Large intestine (tissue), 3 donors: Measurements from ENCODE around the gene LYRM2. TPM values are rescaled to one million over a fixed set of nuclear protein-coding genes. Genes with fewer than 3 reads are reported as not detected.

Source experiments
- DNase-seq, 2 donors: peaks; one replicate each; pipeline versions ENCODE4 v3.0.0 to v3.0.0-alpha.2; 2013
- H3K27ac ChIP-seq: one replicate; pipeline ENCODE4 v1.5.1; 2013; ENCODE audit warnings: low read length
- H3K27me3 ChIP-seq: 2 replicates; pipeline ENCODE4 v1.6.1; 2013; ENCODE audit warnings: low read length; ENCODE audit not compliant: control insufficient read depth, insufficient read depth
- H3K36me3 ChIP-seq: 2 replicates; pipeline ENCODE4 v1.6.1; 2013; ENCODE audit warnings: low read length; ENCODE audit not compliant: control insufficient read depth, insufficient read depth
- H3K4me1 ChIP-seq: one replicate; pipeline ENCODE4 v1.6.1; 2013; ENCODE audit warnings: low read length; ENCODE audit not compliant: control insufficient read depth, insufficient read depth
- H3K4me3 ChIP-seq: one replicate; pipeline ENCODE4 v1.5.1; 2013; ENCODE audit warnings: low read length
- H3K9me3 ChIP-seq: one replicate; pipeline ENCODE4 v1.6.1; 2013; ENCODE audit warnings: mild to moderate bottlenecking, low read depth, low read length, moderate library complexity; ENCODE audit not compliant: control insufficient read depth
- WGBS: methylation state at CpG from one replicate; pipeline ENCODE4 v1.1.5; 2013; ENCODE audit warnings: low lambda C conversion rate; ENCODE audit not compliant: insufficient coverage; 5-methylcytosine and 5-hydroxymethylcytosine counted together
- polyA plus RNA-seq: library from polyadenylated mRNA; unstranded; fragments of 120-200 nt; gene quantifications from one replicate; pipeline ENCODE4 v1.2.1, GENCODE V29; 2013

Gene LYRM2
- polyA plus RNA-seq, 1 donor, result 39.3 TPM

GRCh38 chr6:89563866-89564265, 74.7 kb downstream of the LYRM2 start:
- H3K27me3 ChIP-seq, result peaks cover 10% of the 10 kb centered on the region
- H3K27ac ChIP-seq, result no peak overlapping the region
- no peaks in the 10 kb centered on the region for H3K9me3 ChIP-seq
- no peak overlapping the region for H3K4me3 ChIP-seq
- WGBS, result no CpG with 5 or more reads among the region's 1 CpG
- H3K36me3 ChIP-seq, result no peaks in the 10 kb centered on the region
- no peaks in the 10 kb centered on the region for H3K4me1 ChIP-seq
- no peak for DNase-seq

- Histone ChIP-seq H3K36me3 (no peaks in the 10 kb centered on the region), H3K27me3 (peaks cover 10% of the 10 kb centered on the region), H3K27ac (no peak overlapping the region), H3K4me1 (no peaks in the 10 kb centered on the region), H3K4me3 (no peak overlapping the region), H3K9me3 (no peaks in the 10 kb centered on the region)
- WGBS, result 83% methylated on average over 1 of the region's 21 CpGs
- no peak for DNase-seq
These were observed 76.2 kb downstream of the LYRM2 start for GRCh38 chr6:89562093-89562973.

GRCh38 chr6:89559487-89559886, 79.1 kb downstream of the LYRM2 start:
- Histone ChIP-seq H3K4me1 (no peaks in the 10 kb centered on the region), H3K27ac (no peak overlapping the region), H3K4me3 (no peak overlapping the region), H3K9me3 (no peaks in the 10 kb centered on the region), H3K27me3 (peaks cover 10% of the 10 kb centered on the region), H3K36me3 (no peaks in the 10 kb centered on the region)
- DNase-seq, result no peak
- no CpG with 5 or more reads among the region's 1 CpG for WGBS

GRCh38 chr6:89555806-89556205, 82.7 kb downstream of the LYRM2 start:
- Histone ChIP-seq H3K9me3 (no peaks in the 10 kb centered on the region), H3K4me1 (no peaks in the 10 kb centered on the region), H3K36me3 (no peaks in the 10 kb centered on the region), H3K27me3 (no peaks in the 10 kb centered on the region), H3K4me3 (no peak overlapping the region), H3K27ac (no peak overlapping the region)
- no peak for DNase-seq
- WGBS, result no CpG with 5 or more reads among the region's 3 CpGs

- DNase-seq, result no peak
- Histone ChIP-seq H3K4me1 (no peaks in the 10 kb centered on the region), H3K9me3 (no peaks in the 10 kb centered on the region), H3K36me3 (no peaks in the 10 kb centered on the region), H3K4me3 (no peak overlapping the region), H3K27ac (no peak overlapping the region), H3K27me3 (no peaks in the 10 kb centered on the region)
- WGBS, result no CpG with 5 or more reads among the region's 4 CpGs
These were observed 83.5 kb downstream of the LYRM2 start for GRCh38 chr6:89555031-89555430.

GRCh38 chr6:89554106-89554505, 84.4 kb downstream of the LYRM2 start:
- Histone ChIP-seq H3K27ac (no peak overlapping the region), H3K36me3 (no peaks in the 10 kb centered on the region), H3K27me3 (no peaks in the 10 kb centered on the region), H3K4me1 (no peaks in the 10 kb centered on the region), H3K4me3 (no peak overlapping the region), H3K9me3 (no peaks in the 10 kb centered on the region)
- no CpG with 5 or more reads among the region's 5 CpGs for whole genome bisulfite sequencing
- no peak for DNase-seq

GRCh38 chr6:89553431-89553830, 85.1 kb downstream of the LYRM2 start:
- H3K4me1 ChIP-seq, result no peaks in the 10 kb centered on the region
- no peak for DNase-seq
- WGBS, result no CpG with 5 or more reads among the region's 5 CpGs

GRCh38 chr6:89547281-89547680, 91.3 kb downstream of the LYRM2 start:
- Histone ChIP-seq H3K9me3 (no peaks in the 10 kb centered on the region), H3K27me3 (no peaks in the 10 kb centered on the region), H3K27ac (no peak overlapping the region), H3K36me3 (no peaks in the 10 kb centered on the region), H3K4me3 (no peak overlapping the region), H3K4me1 (no peaks in the 10 kb centered on the region)
- WGBS, result no CpG with 5 or more reads among the region's 5 CpGs
- DNase-seq, result no peak

More at GRCh38 chr6:89553431-89553830, 85.1 kb downstream of the LYRM2 start:
- no peak overlapping the region for H3K27ac ChIP-seq
- H3K4me3 ChIP-seq, result no peak overlapping the region
- H3K9me3 ChIP-seq, result no peaks in the 10 kb centered on the region
- no peaks in the 10 kb centered on the region for H3K27me3 ChIP-seq
- H3K36me3 ChIP-seq, result no peaks in the 10 kb centered on the region

GRCh38 chr6:89542866-89543265, 95.7 kb downstream of the LYRM2 start:
- Histone ChIP-seq H3K4me1 (no peaks in the 10 kb centered on the region), H3K27ac (no peak overlapping the region), H3K36me3 (no peaks in the 10 kb centered on the region), H3K9me3 (no peaks in the 10 kb centered on the region), H3K4me3 (no peak overlapping the region), H3K27me3 (no peaks in the 10 kb centered on the region)
- DNase-seq, result no peak
- WGBS, result no CpG with 5 or more reads among the region's 3 CpGs

GRCh38 chr6:89542081-89542857, 96.3 kb downstream of the LYRM2 start:
- no peak overlapping the region for H3K4me3 ChIP-seq

More at GRCh38 chr6:89542081-89542857, 96.3 kb downstream of the LYRM2 start:
- no peaks in the 10 kb centered on the region for H3K9me3 ChIP-seq
- no peaks in the 10 kb centered on the region for H3K36me3 ChIP-seq
- no peak overlapping the region for H3K27ac ChIP-seq
- H3K4me1 ChIP-seq, result no peaks in the 10 kb centered on the region
- no peaks in the 10 kb centered on the region for H3K27me3 ChIP-seq
- no peak for DNase-seq
- no CpG with 5 or more reads among the region's 12 CpGs for WGBS
